Omental fat pad (tissue), 4 donors: ENCODE measurements around the gene LRCH1. TPM values are rescaled to one million over a fixed set of nuclear protein-coding genes. Genes with fewer than 3 reads are reported as not detected.
"Not testable (repeated sequence)": the region's sequence is repeated elsewhere in the genome, so short reads cannot be mapped to it uniquely, and the experiment has no call there.

Experiments used
- ATAC-seq: fragments of 150-250 bp; one replicate; pipeline ENCODE4 v1.9.1; 2016; ENCODE audit warnings: mild to moderate bottlenecking, moderate library complexity; ENCODE audit not compliant: low FRiP score
- DNase-seq: peaks from one replicate; pipeline ENCODE4 v3.0.0-alpha.2; 2019; ENCODE audit warnings: low spot score
- CTCF ChIP-seq, 3 donors: fragments of 450-650 bp; IDR thresholded peaks; one replicate each; pipeline ENCODE4 v1.5.1; 2016 to 2017; ENCODE audit warnings: antibody characterized with exemption in 3 of 3, mild to moderate bottlenecking in 3 of 3, moderate library complexity in 2 of 3
- total RNA-seq, 4 donors: library from RNA; depleted of rRNA; stranded (reverse); fragments of >200 nt; gene quantifications; one replicate each; pipeline ENCODE4 v1.1.0, GENCODE V29; 2016

The LRCH1 gene
- total RNA-seq, 4 donors from 2014 or later = 9.7 to 43.7 (median 16.5) TPM

DNA sequence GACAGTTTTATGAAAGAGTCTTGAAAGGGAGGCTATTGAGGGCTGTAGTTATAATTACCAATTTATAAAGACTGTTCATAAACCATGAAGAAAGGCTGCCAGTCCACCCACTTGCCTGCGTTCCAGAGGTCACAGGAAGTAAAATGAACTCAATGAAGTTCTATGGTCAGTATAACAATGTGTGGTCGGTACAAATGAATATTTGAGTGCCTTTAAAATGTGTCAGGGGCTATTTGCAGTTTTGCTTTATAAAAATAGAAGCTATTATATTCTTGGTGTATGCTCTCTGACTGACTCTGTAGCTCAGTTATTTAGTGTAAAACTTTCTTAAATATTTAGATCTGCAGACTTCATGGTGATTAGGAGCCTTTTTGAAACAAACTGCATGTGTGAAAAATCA is 197.0 kb downstream of the LRCH1 start:
- TF ChIP-seq CTCF (IDR thresholded peaks at IDR 0.05) = no peak
- DNase-seq (no peak), ATAC-seq (no peak)

- DNase-seq (no peak), ATAC-seq (no peak)
- TF ChIP-seq CTCF (IDR thresholded peaks at IDR 0.05) = no peak
Observed at GRCh38 chr13:46751811-46752635, 199.1 kb downstream of the LRCH1 start.

DNA sequence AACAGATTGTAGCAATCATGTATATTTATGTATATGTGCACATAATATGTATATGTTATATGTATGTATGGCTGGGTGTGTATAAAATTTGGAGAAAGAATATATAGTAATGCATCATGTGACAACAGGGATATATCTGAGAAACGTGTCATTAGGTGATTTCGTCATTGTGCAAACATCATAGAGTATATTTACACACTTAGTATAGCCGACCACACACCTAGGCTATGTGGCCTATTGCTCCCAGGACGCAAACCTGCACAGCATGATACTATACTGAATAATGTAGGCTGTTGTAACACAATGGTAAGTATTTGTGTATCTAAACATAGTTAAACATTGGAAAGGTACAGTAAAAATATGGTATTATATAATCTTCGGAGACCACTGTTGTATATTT is 200.2 kb downstream of the LRCH1 start:
- no peak for TF ChIP-seq CTCF (IDR thresholded peaks at IDR 0.05)

DNA sequence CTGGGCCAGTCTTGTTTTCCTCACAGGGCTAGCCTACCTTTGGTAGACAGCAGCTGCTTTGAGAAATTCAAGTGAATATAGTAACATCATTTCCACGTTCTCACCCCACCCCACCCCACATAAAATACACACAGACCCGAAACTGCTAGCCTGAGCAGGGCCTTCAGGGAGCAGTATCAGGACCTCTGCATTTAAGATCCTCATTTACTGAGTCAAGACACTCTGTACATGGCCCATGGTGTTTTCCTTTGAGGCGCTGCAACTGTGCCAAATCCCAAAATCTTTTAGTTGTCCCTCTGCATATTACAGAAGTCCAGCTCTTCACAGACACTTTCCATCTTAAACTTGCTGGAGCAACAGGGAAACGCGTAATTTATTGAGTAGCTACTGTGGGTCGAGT is 200.9 kb downstream of the LRCH1 start:
- TF ChIP-seq CTCF (IDR thresholded peaks at IDR 0.05) = no peak
- no peak for DNase-seq
- no peak for ATAC-seq

More for the DNA sequence above, 200.2 kb downstream of the LRCH1 start:
- DNase-seq = no peak
- ATAC-seq = no peak

GRCh38 chr13:46754812-46755211 is 201.8 kb downstream of the LRCH1 start:
- DNase-seq (no peak), ATAC-seq (no peak)
- TF ChIP-seq CTCF (IDR thresholded peaks at IDR 0.05) = no peak

DNA sequence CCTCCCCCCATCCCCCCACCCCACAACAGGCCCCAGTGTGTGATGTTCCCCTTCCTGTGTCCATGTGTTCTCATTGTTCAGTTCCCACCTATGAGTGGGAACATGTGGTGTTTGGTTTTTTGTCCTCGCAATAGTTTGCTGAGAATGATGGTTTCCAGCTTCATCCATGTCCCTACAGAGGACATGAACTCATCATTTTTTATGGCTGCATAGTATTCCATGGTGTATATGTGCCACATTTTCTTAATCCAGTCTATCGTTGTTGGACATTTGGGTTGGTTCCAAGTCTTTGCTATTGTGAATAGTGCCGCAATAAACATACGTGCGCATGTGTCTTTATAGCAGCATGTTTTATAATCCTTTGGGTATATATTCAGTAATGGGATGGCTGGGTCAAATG is 202.5 kb downstream of the LRCH1 start:
- ATAC-seq, DNase-seq: not testable (repeated sequence)

DNA sequence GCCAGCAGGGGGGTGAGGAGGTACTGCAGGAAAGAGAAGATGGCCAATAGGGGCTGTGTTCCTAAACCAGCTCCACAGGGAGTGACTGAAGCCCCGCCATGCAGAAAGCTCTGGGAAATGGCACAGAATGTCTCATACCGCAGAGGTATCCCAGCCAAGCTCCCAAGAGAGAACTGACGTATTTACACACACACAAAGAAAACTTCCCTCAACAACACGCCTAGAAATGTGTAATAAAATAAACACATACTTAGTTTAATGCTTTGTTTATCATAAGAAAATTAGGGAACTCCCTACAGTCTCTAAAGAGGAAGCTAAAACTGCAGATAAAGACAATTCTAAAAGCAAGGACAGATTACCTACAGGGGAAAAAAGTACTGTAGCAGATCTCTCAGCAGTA is 204.0 kb downstream of the LRCH1 start:
- no peak for DNase-seq
- TF ChIP-seq CTCF (IDR thresholded peaks at IDR 0.05) = no peak
- ATAC-seq = no peak
